Suprapubic skin (tissue), 4 donors: ENCODE results near the gene FITM1. TPM values are rescaled to one million over a fixed set of nuclear protein-coding genes. Genes with fewer than 3 reads are reported as not detected.
A peak's percentile ranks its signal among the peaks of the same experiment; 100 is the strongest.

Experiments used
- DNase-seq, 2 donors: peaks; one replicate each; pipeline ENCODE4 v3.0.0-alpha.2; 2019; ENCODE audit warnings: low spot score in 2 of 2
- H3K27ac ChIP-seq: fragments of 200-600 bp; sonication (generic); one replicate; pipeline ENCODE4 v1.5.1; 2019
- H3K27me3 ChIP-seq: fragments of 200-600 bp; sonication (generic); one replicate; pipeline ENCODE4 v1.5.1; 2019
- H3K36me3 ChIP-seq: fragments of 200-600 bp; sonication (generic); one replicate; pipeline ENCODE4 v1.5.1; 2019
- H3K4me1 ChIP-seq: fragments of 200-600 bp; sonication (generic); one replicate; pipeline ENCODE4 v1.5.1; 2019
- H3K4me3 ChIP-seq: fragments of 200-600 bp; sonication (generic); one replicate; pipeline ENCODE4 v1.5.1; 2019; ENCODE audit warnings: mild to moderate bottlenecking
- H3K9me3 ChIP-seq: fragments of 200-600 bp; sonication (generic); one replicate; pipeline ENCODE4 v1.5.1; 2019
- CTCF ChIP-seq, 2 donors: fragments of 200-600 bp in 1 of 2; fragments of 450-650 bp in 1 of 2; sonication (generic) in 1 of 2; IDR thresholded peaks; one replicate each; pipeline ENCODE4 v1.5.1; 2016 to 2019; ENCODE audit warnings: antibody characterized with exemption in 2 of 2, mild to moderate bottlenecking in 1 of 2, moderate library complexity in 1 of 2
- EP300 ChIP-seq: sonication (generic); formaldehyde crosslinking; IDR thresholded peaks from one replicate; pipeline ENCODE4 v1.6.1; 2017; ENCODE audit warnings: antibody characterized with exemption
- POLR2A ChIP-seq, 2 donors: fragments of 450-650 bp; IDR thresholded peaks; one replicate each; pipeline ENCODE4 v1.6.1; 2017; ENCODE audit warnings: antibody characterized with exemption in 2 of 2, mild to moderate bottlenecking in 2 of 2, moderate library complexity in 2 of 2
- POLR2AphosphoS5 ChIP-seq, 3 donors: sonication (generic); formaldehyde crosslinking; IDR thresholded peaks; one replicate each; pipeline ENCODE4 v1.6.1; 2017; ENCODE audit warnings: antibody characterized with exemption in 3 of 3
- WGBS: methylation state at CpG from one replicate; pipeline ENCODE4 v1.1.5; 2018; 5-methylcytosine and 5-hydroxymethylcytosine counted together
- total RNA-seq, 4 donors: library from RNA; depleted of rRNA; stranded (reverse); fragments of >200 nt; gene quantifications; one replicate each; pipeline ENCODE4 v1.1.0, GENCODE V29; 2016

FITM1 gene
- total RNA-seq: 1 to 10 TPM in 3 of 4 donors, not detected in 1; 1.7 to 3.4 (median 2.3) TPM

DNA sequence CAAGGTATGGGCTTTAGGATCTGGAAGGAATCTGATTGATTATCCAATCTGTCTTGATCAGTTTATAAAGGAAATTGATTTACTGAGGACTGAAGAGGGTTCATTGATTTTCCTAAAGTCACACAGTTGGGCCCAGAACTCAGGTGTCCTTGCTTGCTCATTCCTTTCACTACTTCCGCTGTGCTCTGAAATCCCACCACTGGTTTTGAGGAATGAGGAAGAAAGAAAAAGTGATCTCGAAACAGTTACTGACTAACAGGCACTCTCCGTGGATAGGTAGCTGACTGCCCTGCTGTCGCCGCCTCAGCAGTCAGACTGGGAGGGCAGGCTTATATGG lies at the start of gene FITM1:
Gene FITM1, plus strand, starts transcription at position 280 of the 337 bp plus-strand sequence. CDS start 905 bp downstream, outside the sequence.
- Histone ChIP-seq H3K27ac (peak within 1 kb of the TSS; percentile 24), H3K9me3 (no peaks in the 10 kb centered on the region), H3K27me3 (no peaks in the 10 kb centered on the region), H3K4me3 (no peak within 1 kb of the TSS), H3K4me1 (peaks cover 13% of the 10 kb centered on the region), H3K36me3 (no peaks in the 10 kb centered on the region)
- 93% methylated on average over 5 of the region's 5 CpGs for WGBS
- no peak for TF ChIP-seq POLR2AphosphoS5 (IDR thresholded peaks at IDR 0.05)
- TF ChIP-seq EP300: no peak
- no peak for TF ChIP-seq CTCF (IDR thresholded peaks at IDR 0.05)
- TF ChIP-seq POLR2A (IDR thresholded peaks at IDR 0.05): no peak
- no peak for DNase-seq

DNA sequence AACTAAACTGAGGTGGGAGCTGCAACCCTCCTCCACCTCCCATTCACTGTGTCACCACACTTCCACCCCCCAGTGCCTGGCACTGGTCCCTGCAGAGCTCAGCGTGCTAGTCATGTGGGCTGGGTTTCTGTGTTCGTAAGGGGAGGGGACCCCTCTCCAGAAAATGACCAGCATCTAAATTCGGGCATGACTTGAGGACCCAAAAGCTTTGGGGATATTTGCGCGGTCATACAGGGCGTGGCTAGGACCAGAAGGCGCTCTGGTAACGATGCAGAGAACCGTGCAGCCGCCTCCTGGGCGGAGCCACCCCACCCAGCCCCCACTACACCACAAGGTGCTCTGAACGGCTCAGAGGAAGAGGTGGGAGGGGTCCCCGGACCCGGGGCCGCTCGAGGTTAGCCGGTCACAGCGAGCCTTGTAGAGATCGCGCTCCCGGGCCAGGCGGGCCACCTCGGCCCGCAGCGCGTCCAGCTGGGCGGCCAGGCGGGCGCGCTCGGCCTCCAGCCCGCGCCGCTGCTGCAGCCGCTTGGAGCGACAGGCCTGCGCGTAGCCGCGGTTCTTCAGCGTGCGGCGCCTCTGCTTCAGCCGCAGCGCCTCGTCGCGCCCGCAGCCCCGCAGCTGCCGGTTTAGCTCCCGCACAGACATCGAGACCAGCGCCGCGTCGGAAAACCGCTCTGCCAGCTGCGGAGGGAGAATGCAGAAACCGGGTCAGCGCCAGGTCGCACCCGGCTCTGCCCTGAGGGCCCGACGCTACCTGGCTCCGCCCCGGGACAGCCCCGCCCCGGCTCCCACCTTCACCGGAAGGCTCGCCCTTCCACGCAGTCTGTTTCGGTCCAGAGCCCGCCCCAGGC lies 49.3 kb upstream of the FITM1 start:
- under 1% methylated on average over 38 of the region's 74 CpGs for WGBS

GRCh38 chr14:24081739-24082211 lies 48.7 kb upstream of the FITM1 start:
- H3K36me3 ChIP-seq: no peaks in the 10 kb centered on the region
- H3K4me1 ChIP-seq: peaks cover 16% of the 10 kb centered on the region
- no peaks in the 10 kb centered on the region for H3K9me3 ChIP-seq
- 32% methylated on average over 22 of the region's 26 CpGs for WGBS
- H3K4me3 ChIP-seq: peak overlapping the region; percentile 53
- no peak overlapping the region for H3K27ac ChIP-seq
- no peak for DNase-seq
- no peaks in the 10 kb centered on the region for H3K27me3 ChIP-seq
- TF ChIP-seq POLR2AphosphoS5 (IDR thresholded peaks at IDR 0.05): no peak
- TF ChIP-seq EP300: no peak
- no peak for TF ChIP-seq CTCF (IDR thresholded peaks at IDR 0.05)
- TF ChIP-seq POLR2A (IDR thresholded peaks at IDR 0.05): no peak

More for the DNA sequence above, 49.3 kb upstream of the FITM1 start:
- TF ChIP-seq EP300 (no peak), CTCF (IDR thresholded peaks at IDR 0.05) (no peak), POLR2AphosphoS5 (IDR thresholded peaks at IDR 0.05) (no peak), POLR2A (IDR thresholded peaks at IDR 0.05) (no peak)
- no peaks in the 10 kb centered on the region for H3K36me3 ChIP-seq
- H3K27me3 ChIP-seq: no peaks in the 10 kb centered on the region
- no peak overlapping the region for H3K27ac ChIP-seq
- no peak for DNase-seq
- peaks cover 16% of the 10 kb centered on the region for H3K4me1 ChIP-seq
- peak overlapping the region; percentile 53 for H3K4me3 ChIP-seq
- no peaks in the 10 kb centered on the region for H3K9me3 ChIP-seq

- H3K27me3 ChIP-seq: no peaks in the 10 kb centered on the region
- H3K27ac ChIP-seq: no peak overlapping the region
- H3K4me3 ChIP-seq: no peak overlapping the region
- peaks cover 16% of the 10 kb centered on the region for H3K4me1 ChIP-seq
- no peak for DNase-seq
- no peaks in the 10 kb centered on the region for H3K9me3 ChIP-seq
- WGBS: 97% methylated on average over 5 of the region's 5 CpGs
- H3K36me3 ChIP-seq: no peaks in the 10 kb centered on the region
- TF ChIP-seq POLR2A (IDR thresholded peaks at IDR 0.05) (no peak), CTCF (IDR thresholded peaks at IDR 0.05) (no peak), POLR2AphosphoS5 (IDR thresholded peaks at IDR 0.05) (no peak), EP300 (no peak)
Observed at GRCh38 chr14:24082411-24083080, 47.9 kb upstream of the FITM1 start.

DNA sequence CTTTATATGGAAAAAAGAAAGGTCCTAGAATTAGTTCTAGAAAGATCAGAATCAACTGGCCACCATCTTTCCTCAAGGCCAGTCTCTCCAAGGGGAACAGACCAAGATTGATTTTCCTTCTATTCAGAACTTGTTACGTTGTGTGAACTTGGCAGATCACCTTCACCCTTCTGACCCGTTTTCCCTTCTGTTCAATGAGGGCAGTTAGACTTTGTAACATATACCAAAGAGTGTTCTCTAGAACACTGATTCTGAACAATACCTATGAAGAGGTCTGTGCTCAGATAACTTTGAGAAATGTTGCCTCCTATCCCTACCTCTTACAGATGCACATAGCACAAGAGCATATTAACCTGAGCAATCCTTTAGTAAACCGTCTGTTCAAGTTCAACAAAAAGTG lies 47.0 kb upstream of the FITM1 start:
- DNase-seq: no peak
- Histone ChIP-seq H3K4me1 (peaks cover 16% of the 10 kb centered on the region), H3K9me3 (no peaks in the 10 kb centered on the region), H3K4me3 (no peak overlapping the region), H3K36me3 (no peaks in the 10 kb centered on the region), H3K27ac (no peak overlapping the region), H3K27me3 (no peaks in the 10 kb centered on the region)
- 81% methylated on average over 3 of the region's 3 CpGs for WGBS
- TF ChIP-seq POLR2AphosphoS5 (IDR thresholded peaks at IDR 0.05) (no peak), EP300 (no peak), CTCF (IDR thresholded peaks at IDR 0.05) (no peak), POLR2A (IDR thresholded peaks at IDR 0.05) (no peak)
